Immature natural killer cell (primary cell): ENCODE results near the gene RPS3. TPM values are rescaled to one million over a fixed set of nuclear protein-coding genes. Genes with fewer than 3 reads are reported as not detected.

ENCODE experiments used
- DNase-seq, 3 donors: peaks; one replicate each; pipeline ENCODE4 v3.0.0; 2022; ENCODE audit warnings: mixed read lengths in 1 of 3
- H3K27ac Mint-ChIP-seq, 6 donors: one replicate each; pipeline ENCODE4 v1.8.0; 2020; ENCODE audit warnings: mixed read lengths in 6 of 6, mild to moderate bottlenecking in 5 of 6, inconsistent platforms in 4 of 6, moderate library complexity in 3 of 6
- H3K27me3 Mint-ChIP-seq, 3 donors: one replicate each; pipeline ENCODE4 v1.8.0; 2020 to 2021; ENCODE audit warnings: low read depth in 3 of 3, mild to moderate bottlenecking in 3 of 3, mixed read lengths in 3 of 3, moderate library complexity in 3 of 3, inconsistent platforms in 1 of 3
- H3K36me3 Mint-ChIP-seq, 3 donors: one replicate each; pipeline ENCODE4 v1.8.0; 2020; ENCODE audit warnings: mixed read lengths in 3 of 3, inconsistent platforms in 2 of 3, mild to moderate bottlenecking in 2 of 3
- H3K4me1 Mint-ChIP-seq, 2 donors: one replicate each; pipeline ENCODE4 v1.8.0; 2020; ENCODE audit warnings: inconsistent platforms in 2 of 2, mild to moderate bottlenecking in 2 of 2, mixed read lengths in 2 of 2, moderate library complexity in 1 of 2
- H3K4me3 Mint-ChIP-seq, 5 donors: one replicate each; pipeline ENCODE4 v1.8.0; 2020; ENCODE audit warnings: mild to moderate bottlenecking in 5 of 5, mixed read lengths in 5 of 5, inconsistent platforms in 3 of 5, moderate library complexity in 3 of 5
- H3K9me3 Mint-ChIP-seq, 6 donors: one replicate each; pipeline ENCODE4 v1.8.0; 2020; ENCODE audit warnings: mild to moderate bottlenecking in 6 of 6, mixed read lengths in 6 of 6, inconsistent platforms in 4 of 6, moderate library complexity in 3 of 6
- polyA plus RNA-seq, 3 donors: library from polyadenylated mRNA; unstranded; fragments of 300-500 nt; fragmentation: Illumina TruSeq; gene quantifications; one replicate each; pipeline ENCODE4 v1.2.3, GENCODE V29; 2021

Gene RPS3
- polyA plus RNA-seq, 3 donors from 2014 or later, result 2,605 to 4,768 (median 2,974) TPM

- peaks cover 0 to 2% (median 0%) of the 10 kb centered on the region in 6 donors for H3K9me3 Mint-ChIP-seq
- H3K27me3 Mint-ChIP-seq, result peaks cover 14 to 23% (median 22%) of the 10 kb centered on the region in 3 donors
- no peak for DNase-seq
- peak overlapping the region; percentile 28 to 76 (median 62) for H3K27ac Mint-ChIP-seq
- H3K4me3 Mint-ChIP-seq, result peak overlapping the region; percentile 76 to 83 (median 80)
- H3K4me1 Mint-ChIP-seq, result peaks cover 22 to 30% of the 10 kb centered on the region in 2 donors
- no peaks in the 10 kb centered on the region for H3K36me3 Mint-ChIP-seq
Measured at GRCh38 chr11:75428989-75429640, 29.8 kb downstream of the RPS3 start.

- DNase-seq, result no peak
- H3K4me1 Mint-ChIP-seq, result peaks cover 22 to 30% of the 10 kb centered on the region in 2 donors
- H3K9me3 Mint-ChIP-seq, result peaks cover 0 to 2% (median 0%) of the 10 kb centered on the region in 6 donors
- peak overlapping the region; percentile 28 to 76 (median 62) for H3K27ac Mint-ChIP-seq
- no peaks in the 10 kb centered on the region for H3K36me3 Mint-ChIP-seq
- H3K4me3 Mint-ChIP-seq, result peak overlapping the region; percentile 76 to 83 (median 79)
- H3K27me3 Mint-ChIP-seq, result peaks cover 14 to 23% (median 22%) of the 10 kb centered on the region in 3 donors
Measured at GRCh38 chr11:75429641-75429901, 30.3 kb downstream of the RPS3 start.

GRCh38 chr11:75429902-75430713 is 30.8 kb downstream of the RPS3 start:
- Mint-ChIP-seq H3K27ac (peak overlapping the region in 5 of 6 donors; percentile 10 to 77 (median 46)), H3K9me3 (peaks cover 0 to 2% (median 0%) of the 10 kb centered on the region in 6 donors)

GRCh38 chr11:75430714-75431532 is 31.6 kb downstream of the RPS3 start:
- H3K4me3 Mint-ChIP-seq, result peak overlapping the region; percentile 66 to 95 (median 80)
- H3K27ac Mint-ChIP-seq, result peak overlapping the region in 5 of 6 donors; percentile 10 to 77 (median 46)
- H3K36me3 Mint-ChIP-seq, result peaks cover 0 to 3% (median 0%) of the 10 kb centered on the region in 3 donors
- peaks cover 0 to 2% (median 0%) of the 10 kb centered on the region in 6 donors for H3K9me3 Mint-ChIP-seq
- H3K27me3 Mint-ChIP-seq, result peaks cover 14 to 23% (median 22%) of the 10 kb centered on the region in 3 donors
- peaks cover 22 to 30% of the 10 kb centered on the region in 2 donors for H3K4me1 Mint-ChIP-seq
- no peak for DNase-seq

More at GRCh38 chr11:75429902-75430713, 30.8 kb downstream of the RPS3 start:
- Mint-ChIP-seq H3K36me3 (no peaks in the 10 kb centered on the region), H3K4me3 (peak overlapping the region; percentile 57 to 95 (median 80)), H3K27me3 (peaks cover 14 to 23% (median 22%) of the 10 kb centered on the region in 3 donors), H3K4me1 (peaks cover 22 to 30% of the 10 kb centered on the region in 2 donors)
- DNase-seq, result peak; percentile 79 to 81 (median 80)

GRCh38 chr11:75431533-75432525 is 32.5 kb downstream of the RPS3 start:
- peaks cover 14 to 23% (median 22%) of the 10 kb centered on the region in 3 donors for H3K27me3 Mint-ChIP-seq
- peak overlapping the region in 4 of 5 donors; percentile 31 to 80 (median 59) for H3K4me3 Mint-ChIP-seq
- no peak for DNase-seq
- H3K9me3 Mint-ChIP-seq, result peaks cover 0 to 2% (median 0%) of the 10 kb centered on the region in 6 donors
- H3K36me3 Mint-ChIP-seq, result peaks cover 0 to 3% (median 0%) of the 10 kb centered on the region in 3 donors
- peaks cover 22 to 30% of the 10 kb centered on the region in 2 donors for H3K4me1 Mint-ChIP-seq
- no peak overlapping the region for H3K27ac Mint-ChIP-seq

- peaks cover 0 to 3% (median 0%) of the 10 kb centered on the region in 3 donors for H3K36me3 Mint-ChIP-seq
- peak within 1 kb of the TSS in 2 of 5 donors; percentile 33 to 36 for H3K4me3 Mint-ChIP-seq
- DNase-seq, result no peak
- peaks cover 14 to 23% (median 22%) of the 10 kb centered on the region in 3 donors for H3K27me3 Mint-ChIP-seq
- no peak within 1 kb of the TSS for H3K27ac Mint-ChIP-seq
- H3K4me1 Mint-ChIP-seq, result peaks cover 22 to 27% of the 10 kb centered on the region in 2 donors
- peaks cover 0 to 2% (median 0%) of the 10 kb centered on the region in 6 donors for H3K9me3 Mint-ChIP-seq
Measured at GRCh38 chr11:75432911-75433321, 33.6 kb downstream of the RPS3 start, which contains the start of gene KLHL35. TSS of gene KLHL35 (minus strand) at chr11:75433203. CDS start at chr11:75430629, 2,574 bp downstream.

GRCh38 chr11:75433443-75433842 is 34.1 kb downstream of the RPS3 start:
- Mint-ChIP-seq H3K27ac (no peak overlapping the region), H3K4me3 (peak overlapping the region in 1 of 5 donors; percentile 33), H3K36me3 (peaks cover 0 to 3% (median 0%) of the 10 kb centered on the region in 3 donors), H3K27me3 (peaks cover 11 to 20% (median 17%) of the 10 kb centered on the region in 3 donors), H3K9me3 (peaks cover 0 to 2% (median 0%) of the 10 kb centered on the region in 6 donors), H3K4me1 (peaks cover 19 to 21% of the 10 kb centered on the region in 2 donors)
- DNase-seq, result no peak

GRCh38 chr11:75434051-75434450 is 34.7 kb downstream of the RPS3 start:
- peaks cover 0 to 3% (median 0%) of the 10 kb centered on the region in 3 donors for H3K36me3 Mint-ChIP-seq
- H3K4me3 Mint-ChIP-seq, result no peak overlapping the region
- H3K27me3 Mint-ChIP-seq, result peaks cover 11 to 18% (median 12%) of the 10 kb centered on the region in 3 donors
- DNase-seq, result no peak
- H3K27ac Mint-ChIP-seq, result no peak overlapping the region
- H3K4me1 Mint-ChIP-seq, result peaks cover 15% of the 10 kb centered on the region in 2 donors
- peaks cover 0 to 2% (median 0%) of the 10 kb centered on the region in 6 donors for H3K9me3 Mint-ChIP-seq

- peaks cover 9 to 13% (median 10%) of the 10 kb centered on the region in 3 donors for H3K27me3 Mint-ChIP-seq
- H3K27ac Mint-ChIP-seq, result no peak overlapping the region
- peaks cover 9 to 10% of the 10 kb centered on the region in 2 donors for H3K4me1 Mint-ChIP-seq
Measured at GRCh38 chr11:75434886-75435570, 35.7 kb downstream of the RPS3 start.

GRCh38 chr11:75435571-75435925 is 36.2 kb downstream of the RPS3 start:
- Mint-ChIP-seq H3K9me3 (peaks cover 0 to 1% (median 0%) of the 10 kb centered on the region in 6 donors), H3K27ac (no peak overlapping the region), H3K4me1 (peaks cover 7 to 9% of the 10 kb centered on the region in 2 donors), H3K4me3 (no peak overlapping the region), H3K27me3 (peaks cover 8 to 12% (median 12%) of the 10 kb centered on the region in 3 donors), H3K36me3 (peaks cover 0 to 3% (median 0%) of the 10 kb centered on the region in 3 donors)
- DNase-seq, result no peak

More at GRCh38 chr11:75434886-75435570, 35.7 kb downstream of the RPS3 start:
- Mint-ChIP-seq H3K9me3 (peaks cover 0 to 2% (median 0%) of the 10 kb centered on the region in 6 donors), H3K36me3 (peaks cover 0 to 3% (median 0%) of the 10 kb centered on the region in 3 donors), H3K4me3 (no peak overlapping the region)
- DNase-seq, result no peak

- no peak overlapping the region for H3K4me3 Mint-ChIP-seq
- no peak for DNase-seq
- no peaks in the 10 kb centered on the region for H3K9me3 Mint-ChIP-seq
- H3K27ac Mint-ChIP-seq, result no peak overlapping the region
- H3K4me1 Mint-ChIP-seq, result no peaks in the 10 kb centered on the region
- peaks cover 0 to 3% (median 0%) of the 10 kb centered on the region in 3 donors for H3K36me3 Mint-ChIP-seq
- H3K27me3 Mint-ChIP-seq, result peaks cover 3 to 8% (median 7%) of the 10 kb centered on the region in 3 donors
Measured at GRCh38 chr11:75436806-75437205, 37.5 kb downstream of the RPS3 start.
